Fibroblast of skin of scalp (primary cell): ENCODE measurements around the gene GFOD1.
"Not testable (repeated sequence)": the region's sequence is repeated elsewhere in the genome, so short reads cannot be mapped to it uniquely, and the experiment has no call there.

Experiments used
- DNase-seq: peaks from one replicate; pipeline ENCODE4 v3.0.0-alpha.2; 2013

The GFOD1 gene

DNA sequence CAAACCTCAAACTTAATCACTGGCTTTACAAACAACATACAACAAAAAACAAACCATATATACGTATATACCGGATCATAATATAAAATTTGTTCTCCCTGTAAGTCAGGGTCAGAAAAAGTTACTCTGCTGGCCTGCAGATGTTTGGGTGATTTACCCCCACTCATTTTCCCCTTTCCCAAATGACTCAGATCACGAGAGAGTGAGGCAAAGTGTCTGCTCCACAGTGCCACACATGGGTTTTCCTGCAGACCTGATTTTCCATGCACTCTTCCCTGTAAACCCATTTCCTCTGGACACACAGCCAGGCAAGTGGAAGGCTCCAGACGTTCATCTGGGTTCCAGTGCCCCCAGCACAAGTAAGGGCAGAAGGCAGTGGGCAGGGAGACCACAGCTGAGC, 23.5 kb downstream of the GFOD1 start:
- no peak for DNase-seq

DNA sequence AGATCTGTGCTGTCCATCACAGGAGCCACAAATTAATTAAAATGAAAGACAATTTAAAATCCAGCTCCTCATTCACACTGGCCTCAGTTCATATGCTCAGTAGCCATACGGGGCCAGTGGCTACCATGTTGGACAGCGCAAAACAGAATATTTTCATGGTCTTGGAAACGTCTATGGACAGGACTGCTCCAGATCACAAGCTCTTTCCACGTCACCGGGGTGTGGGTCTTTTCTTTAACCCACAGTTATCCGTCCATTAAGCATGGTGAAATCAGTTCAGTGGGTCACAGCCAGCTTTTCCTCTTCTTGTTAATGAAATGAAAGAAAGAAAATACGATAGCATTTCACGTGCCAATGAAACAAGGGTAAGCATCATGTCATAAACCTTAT, 24.1 kb downstream of the GFOD1 start:
- no peak for DNase-seq

DNA sequence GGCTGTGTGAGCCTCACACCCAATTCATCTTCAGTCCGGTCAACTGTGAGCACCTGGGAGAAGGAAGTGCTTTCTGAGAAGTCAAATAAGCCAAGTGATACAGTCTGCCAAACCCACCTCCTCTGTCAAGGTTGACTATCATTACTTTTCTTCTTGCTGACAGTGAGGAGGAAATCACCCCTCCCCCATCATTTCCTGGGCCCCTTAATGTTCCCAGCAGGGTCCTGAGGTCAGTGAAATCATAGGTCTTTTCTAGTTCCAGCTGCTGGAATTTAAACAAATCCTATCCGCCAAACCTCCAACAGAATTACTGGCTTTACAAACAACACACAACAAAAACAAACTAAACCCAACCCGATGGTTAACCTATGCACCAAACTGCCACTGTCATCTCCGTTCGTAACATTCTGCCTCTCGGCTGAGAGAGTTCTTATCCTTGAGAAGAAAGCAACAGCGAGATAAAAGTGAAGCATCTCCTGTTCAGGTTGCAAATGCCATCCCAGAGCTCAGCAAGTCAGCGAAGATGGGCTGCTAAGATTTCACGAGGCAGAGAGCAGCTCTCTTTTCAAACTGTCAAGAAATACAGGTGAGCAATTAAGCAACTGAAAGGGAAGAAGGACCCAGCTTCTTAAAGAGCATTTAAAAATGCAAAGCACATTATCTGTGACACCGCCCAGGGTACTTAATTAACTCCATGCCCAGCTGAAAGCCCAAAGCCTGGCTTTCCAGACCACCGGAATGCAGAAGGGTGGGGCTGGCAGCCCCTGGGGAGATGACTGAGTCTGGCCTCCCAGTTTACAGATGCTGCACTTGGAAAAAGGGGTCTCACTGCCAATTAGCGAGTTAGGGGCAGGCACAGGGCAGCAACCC, 24.7 kb downstream of the GFOD1 start:
- peak; percentile 78 for DNase-seq

DNA sequence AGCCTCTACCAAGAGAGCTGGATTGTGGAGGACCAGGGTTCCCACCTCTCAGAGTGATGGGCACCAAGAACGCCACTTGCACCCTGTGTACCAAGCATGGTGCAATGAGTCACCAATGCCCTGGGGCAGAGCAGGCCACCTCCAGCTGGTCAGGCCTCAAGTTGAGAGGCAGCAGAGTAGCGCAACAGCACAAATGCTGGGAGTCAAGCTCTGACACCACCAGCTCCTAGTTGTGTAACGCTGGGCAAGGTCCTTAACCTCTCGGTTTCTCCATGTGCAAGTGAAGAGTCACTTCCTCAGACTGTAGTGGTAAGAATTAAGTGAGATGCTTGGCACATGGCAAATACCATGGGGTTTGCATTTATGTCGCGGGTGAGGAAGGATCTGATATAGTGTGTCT, 25.6 kb downstream of the GFOD1 start:
- no peak for DNase-seq

DNA sequence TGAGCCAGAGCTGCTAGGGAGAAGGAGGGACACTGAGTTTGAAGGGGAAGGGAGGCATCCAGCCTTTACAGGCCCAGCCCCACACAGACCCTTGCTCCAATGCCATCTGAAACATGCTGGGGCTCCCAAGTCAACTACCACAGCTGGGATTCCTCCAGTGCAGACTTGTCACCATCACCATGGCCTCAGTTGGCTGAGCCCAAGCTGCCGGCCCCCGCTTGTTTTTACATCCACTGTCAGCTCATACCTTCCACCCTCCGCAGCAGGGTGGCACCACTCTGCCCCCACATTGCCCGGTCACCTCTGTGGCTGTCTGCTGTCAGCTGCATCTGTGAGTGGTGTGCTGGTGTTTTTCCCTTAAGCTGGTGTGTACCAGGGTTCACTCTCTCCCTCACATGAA, 26.1 kb downstream of the GFOD1 start:
- DNase-seq, result no peak

DNA sequence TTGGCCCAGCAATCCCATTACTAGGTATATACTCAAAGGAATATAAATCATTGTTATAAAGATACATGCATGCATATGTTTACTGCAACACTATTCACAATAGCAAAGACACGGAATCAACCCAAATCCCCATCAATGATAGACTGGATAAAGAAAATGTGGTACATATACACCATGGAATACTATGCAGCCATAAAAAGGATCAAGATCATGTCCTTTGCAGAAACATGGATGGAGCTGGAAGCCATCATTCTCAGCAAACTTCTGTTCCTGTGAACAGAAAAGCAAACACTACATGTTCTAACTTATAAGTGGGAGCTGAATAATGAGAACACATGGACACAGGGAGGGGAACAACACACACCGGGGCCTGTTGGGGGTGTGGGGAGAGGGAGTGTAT, 27.1 kb downstream of the GFOD1 start:
- DNase-seq, result not testable (repeated sequence)

DNA sequence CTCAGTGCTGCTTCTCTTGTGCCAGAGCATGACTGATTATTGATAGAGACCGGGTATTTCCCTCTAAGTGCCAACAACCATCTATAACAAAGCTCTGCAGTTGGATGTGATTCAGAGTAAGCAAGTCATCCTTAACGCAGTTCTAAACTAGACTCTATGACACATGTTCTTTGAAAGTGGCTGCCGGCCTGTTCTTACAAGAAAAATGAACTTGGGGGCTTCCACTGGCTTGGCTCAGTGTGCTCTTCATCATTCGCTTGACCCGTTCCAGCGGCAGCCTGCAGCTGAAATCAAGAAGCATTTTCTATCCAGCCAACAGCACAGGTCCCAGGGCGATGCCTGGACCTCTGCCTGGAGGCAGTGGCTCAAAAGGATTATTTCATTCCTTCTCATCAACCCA, 29.8 kb downstream of the GFOD1 start:
- no peak for DNase-seq

DNA sequence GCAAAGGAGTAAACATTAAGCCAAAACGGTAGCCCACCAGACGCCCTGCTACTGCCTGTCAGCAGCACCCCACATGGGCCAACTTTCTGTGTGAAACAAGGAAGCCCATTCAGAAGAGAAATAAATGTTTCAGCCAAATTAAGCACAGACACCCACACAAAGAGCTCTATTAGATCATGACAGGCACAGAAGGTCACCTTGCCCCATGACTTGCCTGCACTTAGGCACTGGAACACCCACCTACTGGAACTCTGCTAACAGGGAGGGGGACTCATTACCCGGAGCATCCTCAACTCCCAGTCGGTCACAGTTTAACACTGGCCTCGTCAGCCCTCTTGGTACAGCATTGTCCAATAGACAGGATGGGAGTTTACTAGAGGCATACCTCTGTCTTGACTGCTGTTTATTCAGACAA, 31.8 kb downstream of the GFOD1 start:
- no peak for DNase-seq

DNA sequence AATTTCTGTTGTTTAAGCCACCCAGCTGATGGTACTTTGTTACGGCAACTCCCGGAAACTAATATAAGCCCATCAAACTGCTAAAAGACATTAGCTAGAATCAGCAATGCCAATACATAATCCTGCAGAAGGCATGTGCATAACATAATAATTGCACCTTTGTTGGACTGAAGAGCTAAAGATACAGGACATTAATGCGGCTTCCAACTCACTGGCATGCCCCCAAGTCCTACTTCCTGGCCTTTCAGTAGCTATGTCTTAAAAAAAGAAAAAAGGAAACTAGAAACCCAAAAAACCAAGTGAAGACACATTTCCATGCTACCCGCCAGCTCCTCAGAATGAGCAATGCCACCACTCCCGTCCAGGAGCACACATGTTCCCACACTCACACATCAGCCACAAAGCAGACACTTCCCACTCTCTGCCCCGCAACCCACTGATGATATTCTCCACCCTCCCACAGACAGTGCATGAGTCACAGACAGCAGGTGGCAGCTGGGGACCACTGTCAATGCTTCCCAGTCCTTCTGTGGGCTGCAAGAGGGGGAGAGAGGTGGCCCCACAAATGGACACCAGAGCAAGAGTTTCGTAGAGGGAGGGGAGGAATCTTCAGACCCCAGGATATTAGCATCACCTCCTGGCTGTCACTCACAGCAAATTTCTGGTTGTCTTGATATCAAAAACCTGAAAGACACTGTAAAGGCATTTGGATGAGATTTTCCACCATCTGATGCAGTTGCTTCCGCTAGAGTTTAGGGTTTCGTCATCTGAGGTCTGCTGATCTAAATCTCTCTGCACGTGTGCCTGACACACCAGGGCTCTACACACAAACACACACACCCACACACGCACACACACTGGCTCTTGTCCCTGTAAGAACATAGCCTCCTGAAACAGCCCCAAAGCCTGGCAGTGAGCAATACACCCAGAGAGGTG, 32.8 kb downstream of the GFOD1 start:
- DNase-seq, result peak; percentile 11

DNA sequence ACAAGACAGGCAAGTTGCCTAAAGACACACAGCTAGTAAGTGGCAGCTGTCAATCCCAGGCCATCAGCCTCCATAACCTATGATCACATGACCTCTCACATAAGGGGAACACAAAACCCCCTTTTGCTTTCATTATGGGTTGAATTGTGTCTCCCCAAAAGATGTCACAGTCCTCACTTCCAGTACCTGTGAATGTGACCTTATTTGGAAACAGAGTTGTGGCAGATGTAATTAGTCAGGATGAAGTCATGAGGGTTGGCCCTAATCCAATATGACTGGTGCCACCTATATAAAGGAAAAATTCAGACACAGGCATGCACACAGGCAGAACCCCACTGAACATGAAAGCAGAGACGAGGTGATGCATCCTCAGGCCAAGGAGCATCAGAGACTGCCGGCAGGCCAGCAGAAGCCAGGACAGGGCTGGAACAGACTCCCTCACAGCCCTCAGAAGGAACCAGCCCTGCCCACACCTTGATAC, 33.6 kb downstream of the GFOD1 start:
- DNase-seq, result peak; percentile 34

DNA sequence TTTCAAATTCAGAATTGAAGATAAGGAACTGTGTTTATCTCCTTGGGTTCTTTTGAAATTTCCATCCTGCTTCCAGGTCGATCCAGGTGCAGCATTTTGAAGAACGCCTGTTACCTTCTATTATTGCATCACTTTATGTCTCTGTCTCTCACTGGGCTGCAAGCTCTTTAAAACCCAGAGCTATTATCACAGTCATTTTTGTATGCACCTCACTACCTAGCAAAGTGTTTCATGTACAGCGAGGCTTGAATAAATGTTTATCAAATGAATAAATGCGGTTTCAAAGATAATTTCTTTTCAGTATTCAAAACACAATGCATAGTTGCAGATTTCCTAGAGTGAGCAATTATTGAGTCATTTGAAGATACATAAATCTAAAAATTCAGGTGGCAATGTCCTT, 34.2 kb downstream of the GFOD1 start:
- no peak for DNase-seq

DNA sequence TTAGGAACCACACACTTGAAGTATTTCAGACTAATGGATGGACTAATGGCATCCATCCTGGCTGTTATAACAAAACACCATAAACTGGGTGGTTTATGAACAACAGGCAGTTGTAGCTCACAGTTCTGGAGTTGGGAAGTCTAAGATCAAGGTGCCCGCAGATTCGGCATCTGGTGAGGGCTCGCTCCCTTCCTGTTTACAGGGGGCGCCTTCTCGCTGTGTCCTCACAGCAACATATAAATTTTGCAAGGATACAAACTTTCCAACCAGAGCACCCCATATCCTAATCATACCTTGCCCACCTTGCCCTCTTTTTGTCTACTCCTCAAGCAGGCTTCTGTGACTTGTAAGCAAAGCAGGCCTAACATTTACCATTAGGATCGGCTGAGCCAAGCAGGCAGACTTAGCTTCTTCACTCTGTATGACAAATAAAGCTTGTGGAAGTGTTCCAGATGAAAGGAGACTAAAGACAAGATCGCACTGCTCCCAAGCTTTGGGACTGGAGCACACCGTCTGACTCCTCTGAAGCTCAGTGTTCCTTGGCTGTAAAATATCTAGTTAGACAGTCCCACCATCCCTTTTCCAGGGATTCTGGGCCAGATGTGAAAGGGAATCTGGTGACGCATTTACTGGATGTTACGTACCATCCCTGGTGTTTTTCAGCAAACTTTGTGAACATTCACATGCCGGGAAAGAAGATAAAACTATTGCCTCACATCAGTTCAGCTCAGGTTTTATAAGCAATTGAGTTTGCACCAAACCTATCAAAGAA, 34.9 kb downstream of the GFOD1 start:
- DNase-seq, result no peak

DNA sequence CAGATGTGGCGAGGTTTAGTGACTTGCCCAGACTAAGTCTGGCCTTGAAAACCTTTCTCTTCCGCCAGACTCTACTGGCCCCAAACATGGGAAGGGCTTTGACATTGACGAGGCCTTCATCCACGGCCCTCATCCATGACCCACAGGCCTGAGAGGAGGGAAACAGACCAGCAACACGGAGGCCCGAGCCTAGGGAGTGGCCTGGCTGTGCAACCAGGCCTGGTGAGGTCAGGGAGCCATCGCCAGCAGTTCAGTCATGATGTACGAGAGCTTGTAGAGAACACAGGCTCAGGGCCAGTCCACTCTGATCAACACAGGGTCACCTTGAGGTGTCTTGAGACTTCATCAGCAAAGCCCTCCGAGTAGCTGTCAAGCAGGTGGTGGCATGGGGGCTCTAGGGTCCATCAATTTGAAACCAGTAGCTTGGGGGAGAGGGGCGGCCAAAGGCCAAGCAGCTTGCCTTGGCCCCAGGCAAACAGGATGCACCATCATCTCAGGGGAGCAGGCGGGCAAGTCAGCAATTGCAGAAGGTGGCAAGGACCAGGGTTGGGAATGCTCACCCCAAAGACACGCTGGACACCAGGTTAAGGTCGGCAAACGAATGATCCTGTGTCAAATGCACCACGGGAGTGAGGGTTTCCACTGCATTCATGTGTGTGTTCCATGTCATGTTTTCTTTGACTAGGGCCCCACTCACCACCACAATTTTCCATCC, 36.1 kb downstream of the GFOD1 start:
- no peak for DNase-seq

DNA sequence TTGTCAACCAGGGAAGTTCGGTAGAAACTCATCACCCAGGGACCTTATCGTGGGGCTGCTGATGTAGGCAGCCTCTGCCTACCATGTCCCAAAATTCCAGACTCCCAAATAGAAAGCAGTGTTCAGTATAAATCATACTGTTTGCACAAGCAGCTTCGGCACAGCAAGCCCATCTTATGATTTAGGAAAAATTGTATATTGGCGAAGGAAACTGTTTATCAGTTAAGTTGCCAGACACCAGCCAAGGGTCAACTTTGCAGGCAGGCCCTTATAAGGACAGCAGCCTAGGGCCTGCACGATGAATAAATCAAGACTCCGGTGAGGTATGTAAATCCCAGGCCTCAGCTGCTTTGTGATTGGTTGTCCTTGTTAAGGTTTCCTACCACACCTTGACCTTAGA, 36.8 kb downstream of the GFOD1 start:
- no peak for DNase-seq

DNA sequence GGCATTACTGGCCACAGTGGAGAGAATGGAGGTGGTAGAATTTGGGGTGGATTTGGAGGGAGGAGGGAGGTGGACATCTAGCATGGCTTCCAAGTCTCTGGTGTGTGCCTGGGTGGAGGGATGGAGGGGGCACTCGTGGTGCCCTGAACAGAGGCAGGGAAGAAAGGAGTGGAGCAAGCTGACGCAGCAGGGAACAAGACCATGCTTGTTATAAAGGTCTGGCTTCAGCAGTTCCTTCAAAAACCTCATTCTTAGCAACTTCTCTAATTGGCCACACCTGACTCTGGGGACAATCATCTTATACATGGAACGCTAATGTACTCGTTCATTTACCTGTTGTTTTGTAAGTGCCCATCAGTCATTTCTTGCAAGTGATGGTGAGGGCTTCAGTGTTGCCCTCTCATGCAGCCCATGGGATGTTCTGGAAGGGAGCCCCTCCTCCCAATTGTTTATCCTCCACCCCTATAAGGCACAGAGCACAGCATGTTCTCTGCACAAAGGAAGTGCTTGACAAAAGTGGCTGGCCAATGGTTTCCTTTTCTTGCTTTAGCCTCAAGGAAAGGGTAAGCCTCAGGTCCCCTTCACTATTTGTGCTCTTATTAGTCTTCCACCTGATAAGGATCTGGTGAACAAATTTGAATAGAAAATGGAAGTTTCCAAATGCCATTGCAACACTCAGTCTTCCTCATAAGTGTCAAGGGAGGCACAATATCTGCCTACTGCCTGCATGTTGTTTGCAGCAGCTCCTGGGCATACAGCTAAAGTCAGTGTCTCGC, 39.3 kb downstream of the GFOD1 start:
- DNase-seq, result no peak

DNA sequence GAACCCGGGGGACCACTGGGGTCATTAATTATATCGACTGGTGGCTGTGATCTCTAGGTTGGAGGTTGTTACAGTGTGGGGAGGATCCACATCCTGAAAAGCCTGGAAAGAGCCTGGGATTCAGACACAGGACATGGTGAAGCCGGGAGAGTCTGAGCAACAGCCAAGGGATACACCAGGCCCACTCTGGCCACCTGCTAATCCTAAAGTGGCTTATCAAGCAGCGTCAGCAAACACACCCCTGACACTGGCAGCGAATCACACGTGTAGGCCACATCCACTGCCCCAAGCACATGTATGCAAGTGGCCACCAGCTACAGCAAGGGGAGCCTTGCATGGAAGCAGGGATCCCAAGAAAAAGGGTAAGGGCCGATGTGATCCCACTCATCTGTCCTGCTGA, 41.0 kb downstream of the GFOD1 start:
- no peak for DNase-seq

DNA sequence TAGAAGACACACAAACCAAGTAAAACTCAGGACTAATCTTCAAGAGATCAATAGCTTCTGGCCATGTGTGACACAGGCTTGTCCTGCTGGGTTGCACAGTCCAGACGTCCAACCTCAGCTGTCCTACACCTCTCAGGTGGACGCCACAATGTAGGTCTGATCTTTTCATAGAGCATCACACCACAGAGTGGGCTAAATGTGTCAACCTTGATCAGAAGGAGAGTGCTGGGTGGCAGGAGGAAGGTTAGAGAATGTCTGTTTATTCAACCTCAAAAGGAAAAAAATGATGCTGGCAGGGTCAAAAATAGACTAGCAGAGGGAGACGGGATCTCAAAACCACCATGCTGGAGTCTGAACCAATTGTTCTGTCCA, 41.7 kb downstream of the GFOD1 start:
- DNase-seq, result no peak

DNA sequence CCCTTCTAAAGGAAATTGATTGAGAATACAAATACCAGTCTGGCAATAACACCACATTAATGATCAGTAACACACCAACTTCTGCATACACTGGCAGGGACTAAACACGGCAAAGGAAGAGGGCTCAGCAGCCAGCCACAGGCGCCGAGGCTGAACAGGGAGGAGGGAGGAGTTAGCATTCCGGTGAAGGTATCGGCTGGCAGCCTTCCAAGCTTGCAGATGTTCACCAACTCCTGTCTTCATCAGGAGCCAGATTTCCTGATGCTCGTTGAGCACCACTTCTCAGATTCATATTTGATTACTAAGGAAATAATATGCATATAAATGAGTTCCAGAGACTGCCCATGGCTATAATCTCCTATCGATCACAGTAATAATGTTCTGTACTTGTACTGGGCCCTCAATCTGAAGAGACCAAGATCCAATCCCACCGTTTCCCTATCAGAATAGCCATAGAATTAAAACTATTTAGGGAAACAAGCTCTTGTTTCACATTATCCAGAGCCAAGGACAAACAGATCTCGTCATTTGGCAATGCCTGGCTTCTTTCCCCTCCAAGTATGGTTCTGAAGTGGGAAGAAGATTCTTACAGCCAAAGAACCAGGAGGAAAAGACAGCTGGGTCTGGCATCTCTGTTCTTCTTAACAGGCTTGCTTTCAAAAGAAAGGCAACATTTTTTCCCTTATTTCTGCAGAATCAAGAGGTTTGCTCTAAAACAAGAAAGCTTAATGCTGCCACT, 42.2 kb downstream of the GFOD1 start:
- DNase-seq, result peak; percentile 33

DNA sequence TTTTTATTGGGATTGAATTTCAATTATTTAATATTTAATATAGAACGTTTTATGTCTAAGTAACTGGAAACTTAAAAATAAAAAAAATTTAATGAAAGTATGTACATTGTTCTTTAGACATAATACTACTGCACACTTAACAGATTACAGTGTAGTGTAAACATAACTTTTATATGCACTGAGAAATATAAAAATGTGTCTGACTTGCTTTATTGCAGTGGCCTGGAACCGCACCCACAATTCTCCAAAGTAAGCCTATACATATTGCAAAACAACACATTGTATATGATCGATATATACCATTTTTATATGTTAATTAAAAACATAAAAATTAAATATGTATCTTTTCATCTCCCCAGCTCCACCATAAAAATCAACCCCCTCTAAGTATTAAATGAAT, 42.8 kb downstream of the GFOD1 start:
- no peak for DNase-seq

DNA sequence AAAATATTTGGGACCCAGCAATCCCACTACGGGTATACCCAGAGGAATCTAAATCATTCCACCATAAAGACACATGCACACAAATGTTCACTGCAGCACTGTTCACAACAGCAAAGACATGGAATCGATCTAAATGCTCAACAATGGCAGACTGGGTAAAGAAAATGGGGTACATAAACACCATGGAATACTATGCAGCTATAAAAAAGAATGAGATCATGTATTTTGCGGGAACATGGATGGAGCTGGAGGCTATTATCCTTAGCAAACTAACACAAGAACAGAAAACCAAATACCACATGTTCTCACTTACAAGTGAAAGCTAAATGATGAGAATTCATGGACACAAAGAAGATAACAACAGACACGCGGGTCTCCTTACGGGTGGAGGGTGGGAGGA, 43.4 kb downstream of the GFOD1 start:
- not testable (repeated sequence) for DNase-seq

DNA sequence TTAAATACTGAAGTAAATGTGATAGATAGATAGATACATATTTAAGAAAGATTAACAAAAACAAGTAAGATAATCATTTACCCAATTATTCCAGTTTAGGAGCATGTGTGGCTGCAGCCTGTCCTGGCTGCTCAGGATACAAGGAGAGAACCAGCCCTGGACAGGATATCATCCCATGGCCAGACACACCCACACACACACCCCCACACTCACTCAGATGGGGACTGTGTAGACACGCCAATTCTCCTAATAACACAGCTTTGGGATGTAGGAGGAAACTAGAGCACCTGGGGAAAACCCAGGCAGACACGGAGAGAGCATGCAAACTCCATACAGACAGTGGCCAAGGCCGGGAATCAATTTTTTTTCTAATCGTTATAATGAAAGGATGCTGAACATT, 45.6 kb downstream of the GFOD1 start:
- no peak for DNase-seq
